NCI-H1436 (cell line): Measurements from ENCODE around the gene HAAO.
A peak's percentile ranks its signal among the peaks of the same experiment; 100 is the strongest.
"Not testable (repeated sequence)": the region's sequence is repeated elsewhere in the genome, so short reads cannot be mapped to it uniquely, and the experiment has no call there.

ENCODE experiments used
- DNase-seq: peaks from one replicate; lab custom pipeline; 2025; lab: John Stamatoyannopoulos, UW

Gene HAAO

GRCh38 chr2:42792583-42793333, at the start of gene HAAO:
HAAO (minus strand) TSS chr2:42792583; CDS start chr2:42792536, 47 bp downstream.
- no peak for DNase-seq

DNA sequence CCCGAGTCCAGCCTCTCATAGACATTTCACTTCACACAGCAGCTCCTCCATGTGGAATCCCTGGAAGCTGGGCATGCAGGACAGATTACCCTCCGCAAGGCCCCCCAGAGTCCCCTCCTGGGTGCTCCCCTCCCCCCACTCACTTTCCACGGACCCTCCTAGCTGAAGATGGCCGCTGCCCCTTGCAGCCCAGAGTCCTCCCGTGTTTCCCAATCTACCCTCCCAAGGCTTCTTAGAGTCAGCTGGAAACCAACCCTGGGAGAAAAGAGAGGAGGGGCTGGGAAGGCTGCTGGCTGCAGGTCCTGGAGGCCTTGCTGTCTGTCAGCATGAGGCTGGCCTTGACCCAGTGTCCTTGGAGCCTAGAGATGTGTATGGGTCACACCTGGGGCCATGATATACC, 49.0 kb upstream of the HAAO start:
- no peak for DNase-seq

GRCh38 chr2:42840760-42841159, 48.4 kb upstream of the HAAO start:
- no peak for DNase-seq

- no peak for DNase-seq
Observed at GRCh38 chr2:42839809-42840501, 47.6 kb upstream of the HAAO start.

- no peak for DNase-seq
Observed at GRCh38 chr2:42838133-42838532, 45.8 kb upstream of the HAAO start.

DNA sequence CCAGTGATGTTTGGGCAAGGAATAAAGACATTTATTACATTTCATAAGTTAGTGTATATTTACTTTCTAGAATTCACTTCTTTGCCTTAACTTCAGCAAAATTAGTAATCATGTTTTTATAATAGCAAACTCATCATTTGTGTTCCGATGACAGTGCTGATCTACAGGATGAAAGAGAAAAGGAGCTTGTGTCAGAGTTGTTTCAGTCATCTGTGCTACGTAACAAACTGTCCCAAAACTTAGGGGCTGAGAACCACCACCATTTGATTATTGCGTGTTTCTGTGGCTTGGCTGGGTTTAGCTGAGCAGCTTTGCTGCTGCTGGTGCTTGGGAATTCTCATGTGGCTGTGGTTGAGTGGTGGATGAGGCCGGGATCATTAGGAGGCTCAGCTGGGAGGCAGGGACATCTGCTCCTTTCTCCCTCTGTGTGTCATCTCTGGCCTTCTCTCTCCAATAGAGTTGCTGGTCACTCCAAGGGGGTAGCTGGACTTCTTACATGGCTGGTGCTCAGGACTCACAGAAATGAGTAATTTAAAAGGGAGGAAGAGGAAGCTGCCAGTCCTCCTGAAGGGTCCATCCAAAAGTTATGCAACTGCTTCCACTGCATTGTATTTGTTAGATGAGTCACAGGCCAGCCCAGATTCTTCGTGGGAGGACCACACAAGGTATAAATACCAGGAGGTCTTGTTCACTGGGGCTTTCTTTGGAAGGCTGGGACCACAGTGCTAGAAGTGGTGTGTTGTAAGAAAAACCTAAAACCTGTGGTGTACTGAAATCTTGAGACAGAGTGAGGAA, 43.4 kb upstream of the HAAO start:
- DNase-seq: no peak

DNA sequence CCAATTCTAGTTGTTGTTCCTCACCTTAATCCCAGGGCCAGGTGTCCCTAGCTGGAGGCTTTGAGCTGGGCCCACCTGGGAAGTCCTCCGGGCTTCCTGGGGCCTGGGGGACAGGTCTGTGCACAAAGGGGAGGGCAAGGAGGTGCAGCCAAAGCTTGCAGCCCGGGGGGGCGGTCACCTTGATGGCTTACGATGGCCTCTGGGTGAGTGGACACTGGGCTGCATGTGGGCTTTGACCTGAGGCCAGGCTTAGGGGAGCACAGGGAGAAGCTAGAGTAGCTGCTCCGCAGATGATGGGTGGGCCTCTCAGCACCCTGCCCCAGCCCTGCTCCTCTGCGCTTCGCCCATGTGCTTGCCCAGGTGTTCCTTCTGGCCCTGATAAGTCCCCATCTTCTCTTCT, 41.8 kb upstream of the HAAO start:
- DNase-seq: no peak

DNA sequence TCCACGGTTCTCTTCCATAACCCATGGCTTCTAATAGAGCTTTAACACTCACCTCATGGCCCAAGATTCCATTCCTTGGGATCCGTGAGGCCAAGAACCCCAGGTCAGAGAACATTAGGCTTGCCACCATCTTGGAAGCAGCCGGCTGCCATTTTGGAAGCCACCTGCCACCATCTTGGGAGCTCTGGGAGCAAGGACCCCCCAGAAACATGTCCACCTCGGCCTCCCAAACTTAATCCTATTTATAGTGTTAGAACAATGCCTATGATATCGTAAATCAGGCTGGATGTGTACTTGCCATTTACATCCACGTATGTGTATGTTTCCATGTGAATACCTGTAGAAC, 39.9 kb upstream of the HAAO start:
- DNase-seq: no peak

DNA sequence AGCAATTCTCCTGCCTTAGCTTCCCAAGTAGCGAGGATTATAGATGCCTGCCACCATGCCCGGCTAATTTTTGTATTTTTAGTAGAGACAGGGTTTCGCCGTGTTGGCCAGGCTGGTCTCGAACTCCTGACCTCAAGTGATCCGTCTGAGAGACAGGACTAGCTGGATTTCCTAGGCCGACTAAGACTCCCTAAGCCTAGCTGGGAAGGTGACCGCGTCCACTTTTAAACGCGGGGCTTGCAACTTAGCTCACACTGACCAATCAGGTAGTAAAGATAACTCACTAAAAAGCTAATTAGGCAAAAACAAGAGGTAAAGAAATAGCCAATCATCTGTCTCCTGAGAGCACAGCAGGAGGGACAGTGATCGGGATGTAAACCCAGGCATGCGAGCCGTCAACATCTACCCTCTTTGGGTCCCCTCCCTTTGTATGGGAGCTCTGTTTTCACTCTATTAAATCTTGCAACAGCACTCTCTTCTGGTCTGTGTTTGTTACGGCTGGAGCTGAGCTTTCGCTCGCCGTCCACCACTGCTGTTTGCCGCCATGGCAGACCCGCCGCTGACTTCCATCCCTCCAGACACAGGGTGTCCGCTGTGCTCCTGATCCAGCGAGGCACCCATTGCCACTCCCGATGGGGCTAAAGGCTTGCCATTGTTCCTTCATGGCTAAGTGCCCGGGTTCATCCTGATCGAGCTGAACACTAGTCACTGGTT, 39.3 kb upstream of the HAAO start:
- not testable (repeated sequence) for DNase-seq

- no peak for DNase-seq
Observed at GRCh38 chr2:42830922-42831574, 38.7 kb upstream of the HAAO start.

DNA sequence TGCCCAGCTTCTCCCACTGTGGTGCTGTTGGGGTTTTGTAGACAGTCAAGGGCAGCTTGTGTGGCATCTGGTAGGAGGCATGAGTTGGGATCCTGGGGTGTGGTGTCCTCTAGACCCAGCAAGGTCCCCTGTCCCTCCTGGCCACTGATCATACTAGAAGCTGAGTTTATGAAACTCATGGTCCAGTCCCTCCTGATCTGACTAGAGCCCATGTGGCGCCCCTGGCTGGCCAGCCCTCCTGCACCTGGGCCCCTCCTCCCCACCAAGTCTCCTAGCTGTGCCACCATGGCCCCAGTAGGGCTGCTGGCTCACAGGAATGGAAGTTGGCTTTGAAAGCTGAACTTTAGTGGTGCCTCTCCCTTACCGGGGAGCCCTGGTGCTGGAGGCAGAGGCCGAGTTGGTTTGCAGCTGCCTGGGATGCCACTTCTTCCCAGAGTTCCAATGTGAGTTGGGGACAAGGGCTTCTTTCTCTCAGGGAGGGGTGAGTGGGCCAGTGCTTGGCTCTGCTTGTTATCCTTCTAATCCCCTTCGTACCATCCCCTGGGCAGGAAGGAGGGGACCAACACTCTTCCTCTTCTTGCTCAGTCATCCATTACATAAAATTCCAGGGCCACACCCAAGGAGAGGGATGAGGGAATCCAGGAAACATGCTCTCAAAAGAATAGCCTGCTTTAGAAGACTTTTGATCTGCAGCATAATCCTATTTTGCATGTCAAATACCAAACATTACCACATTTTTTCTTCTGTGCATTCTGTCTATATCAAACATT, 37.5 kb upstream of the HAAO start:
- DNase-seq: no peak

DNA sequence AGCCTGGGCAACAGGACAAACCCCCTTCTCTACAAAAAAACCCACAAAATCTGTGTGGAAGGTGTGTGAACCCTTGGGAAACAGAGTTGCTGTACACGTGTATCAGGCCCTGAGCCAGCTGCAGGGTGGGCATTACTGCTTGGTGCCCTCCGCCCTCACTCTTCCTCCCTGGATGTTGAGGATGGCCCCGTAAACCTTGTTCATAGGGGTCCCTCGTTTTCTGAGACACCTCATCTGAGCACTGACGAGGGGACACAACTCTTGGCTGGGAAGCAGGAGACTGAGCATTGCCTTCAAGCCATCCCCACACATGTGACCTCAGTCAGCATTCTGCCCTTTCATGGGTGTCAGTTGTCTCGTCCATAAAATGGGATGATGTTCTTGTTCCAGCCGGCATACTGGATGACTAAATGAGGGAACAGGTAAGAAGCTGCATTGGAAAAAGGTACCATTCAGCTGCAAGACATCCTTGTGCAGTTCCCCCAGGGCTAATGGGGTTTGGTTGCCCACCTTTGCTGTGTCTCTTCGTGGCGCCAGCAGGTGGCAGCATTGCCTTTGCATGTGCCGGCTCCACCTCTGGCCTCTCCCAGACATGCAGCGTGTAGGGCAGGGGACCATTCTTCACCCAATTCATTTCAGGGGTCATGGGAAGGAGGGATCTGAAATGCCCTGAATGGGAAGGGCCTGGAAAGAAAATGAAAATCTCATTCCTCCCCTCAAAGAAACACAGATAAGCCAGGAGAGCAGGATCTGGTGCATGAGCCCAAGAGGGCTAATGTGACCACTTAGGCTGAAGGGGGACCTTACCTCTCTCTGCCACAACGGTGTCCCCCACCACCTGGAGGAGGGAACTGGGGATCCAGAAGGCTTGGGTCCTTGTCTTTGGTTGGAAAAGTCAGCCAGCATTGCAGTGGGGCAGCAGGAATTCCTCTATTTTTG, 36.4 kb upstream of the HAAO start:
- DNase-seq: peak; percentile 67

GRCh38 chr2:42827647-42828486, 35.5 kb upstream of the HAAO start:
- peak; percentile 77 for DNase-seq

DNA sequence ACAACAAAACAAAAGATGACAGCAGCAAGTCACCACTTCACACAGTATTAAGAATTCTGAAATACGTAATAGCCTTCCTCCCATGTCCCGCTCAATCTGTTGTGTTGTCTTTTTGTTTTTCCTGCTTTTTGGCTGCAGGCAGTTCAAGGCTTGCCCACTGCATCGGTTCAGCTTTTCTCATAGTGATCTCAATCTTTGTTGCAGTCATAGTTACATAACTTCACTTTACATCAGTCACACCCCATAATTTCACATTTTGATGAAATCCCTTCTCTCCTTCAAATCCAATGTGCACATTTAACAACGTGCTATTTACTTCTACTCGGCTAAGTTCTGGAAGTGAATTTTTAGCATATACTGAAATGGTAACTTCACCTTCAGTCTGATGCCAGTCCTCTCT, 33.8 kb upstream of the HAAO start:
- DNase-seq: no peak

DNA sequence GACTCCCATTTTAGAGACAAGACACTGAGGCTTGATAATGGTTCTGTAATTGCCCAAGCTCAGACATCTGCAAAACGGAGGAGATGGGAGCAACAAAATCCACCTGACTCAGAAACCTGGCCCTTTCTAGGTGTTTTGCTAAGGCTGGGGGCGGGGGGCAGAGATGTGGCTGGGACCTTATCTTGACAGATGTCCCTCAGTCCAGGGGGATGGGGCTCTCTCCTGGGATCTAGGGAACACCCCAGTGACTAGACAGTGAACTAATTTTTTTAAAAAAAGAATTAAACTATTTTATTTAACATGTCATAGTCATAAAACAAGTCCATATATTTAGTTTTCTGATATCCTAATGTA, 32.0 kb upstream of the HAAO start:
- DNase-seq: no peak

DNA sequence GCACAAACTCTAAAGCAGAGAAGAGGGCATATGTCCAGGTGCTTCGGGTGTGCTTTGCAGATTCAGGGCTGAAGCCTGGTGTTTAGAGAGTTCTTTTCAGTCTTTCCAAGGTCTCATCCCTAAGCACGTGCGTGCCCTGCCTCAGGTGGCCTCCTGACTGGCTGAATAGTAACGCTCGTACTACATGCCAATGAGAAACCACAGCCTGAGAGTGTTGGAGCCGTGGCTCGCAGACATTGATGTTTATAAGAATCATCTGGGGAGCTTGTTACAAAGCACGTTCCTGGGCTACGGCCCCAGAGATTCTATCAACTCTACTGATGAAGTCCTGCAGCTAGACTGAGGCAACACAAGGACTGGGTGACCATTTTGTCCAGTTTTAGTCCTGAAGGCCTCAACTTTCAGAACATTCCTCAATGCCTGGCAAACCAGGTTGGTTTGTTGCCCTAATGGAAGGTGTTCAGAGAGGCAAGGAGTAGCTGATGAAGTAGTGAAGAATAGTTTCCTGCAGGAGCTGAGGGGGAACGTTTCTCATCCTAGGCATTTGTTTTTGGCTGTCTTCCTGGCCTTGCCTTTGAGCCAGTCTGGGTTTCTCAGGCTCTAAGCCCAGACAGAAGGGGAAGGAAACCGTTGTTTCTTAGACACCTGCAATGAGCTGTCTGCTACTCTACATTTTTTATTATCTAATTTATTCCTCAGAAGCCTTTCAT, 31.5 kb upstream of the HAAO start:
- no peak for DNase-seq

GRCh38 chr2:42819160-42819559, 26.8 kb upstream of the HAAO start:
- DNase-seq: no peak

DNA sequence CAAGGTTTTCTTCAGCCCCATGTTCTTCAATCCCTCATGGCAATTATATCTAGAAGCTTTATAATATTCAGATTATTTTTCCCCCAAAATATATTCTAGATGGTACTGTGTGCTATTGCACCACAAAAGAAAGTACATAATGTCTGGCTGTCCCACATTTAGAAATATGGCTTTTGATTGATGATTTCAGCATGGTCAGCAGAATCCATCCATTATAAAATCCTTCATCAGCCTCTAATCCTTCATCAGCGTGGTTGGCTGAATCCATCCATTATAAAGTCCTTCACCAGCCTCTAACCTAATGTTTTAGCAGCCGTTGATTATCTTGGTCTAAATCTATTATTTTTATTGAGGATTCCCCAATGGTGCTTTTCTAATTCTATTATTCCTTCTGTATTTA, 23.3 kb upstream of the HAAO start:
- DNase-seq: no peak
